Retinal pigment epithelial cell (primary cell): ENCODE results near the gene NDUFA12.

Source experiments
- DNase-seq: peaks from one replicate; pipeline ENCODE4 v3.0.0-alpha.2; 2010; ENCODE audit warnings: low read depth
- H3K4me3 ChIP-seq: 2 replicates; pipeline ENCODE4 v1.5.1; 2011; ENCODE audit warnings: mild to moderate bottlenecking, low read length, control low read depth, moderate library complexity
- TF ChIP-seq, protein P1 (sequence below): conservative IDR thresholded peaks from 2 replicates; pipeline ENCODE4 v1.5.1; 2011; ENCODE audit warnings: low read depth, low read length, control low read depth, inconsistent platforms

The NDUFA12 gene

DNA sequence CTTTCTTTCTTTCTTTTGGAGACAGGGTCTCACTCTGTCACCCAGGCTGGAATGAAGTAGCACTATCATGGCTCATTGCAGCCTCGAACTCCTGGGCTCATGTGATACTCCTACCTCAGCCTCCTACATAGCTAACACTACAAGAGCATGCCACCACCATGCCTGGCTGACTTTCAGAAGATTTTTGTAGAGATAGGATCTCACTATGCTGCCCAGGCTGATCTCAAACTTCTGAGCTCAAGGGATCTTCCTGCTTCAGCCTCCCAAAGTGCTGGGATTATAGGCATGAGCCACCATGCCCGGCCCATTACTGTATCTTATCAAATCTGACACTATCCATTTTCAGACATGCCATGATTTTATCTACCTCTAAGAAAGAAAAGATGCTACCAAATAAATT lies 31.6 kb downstream of the NDUFA12 start:
- TF ChIP-seq, protein P1, sequence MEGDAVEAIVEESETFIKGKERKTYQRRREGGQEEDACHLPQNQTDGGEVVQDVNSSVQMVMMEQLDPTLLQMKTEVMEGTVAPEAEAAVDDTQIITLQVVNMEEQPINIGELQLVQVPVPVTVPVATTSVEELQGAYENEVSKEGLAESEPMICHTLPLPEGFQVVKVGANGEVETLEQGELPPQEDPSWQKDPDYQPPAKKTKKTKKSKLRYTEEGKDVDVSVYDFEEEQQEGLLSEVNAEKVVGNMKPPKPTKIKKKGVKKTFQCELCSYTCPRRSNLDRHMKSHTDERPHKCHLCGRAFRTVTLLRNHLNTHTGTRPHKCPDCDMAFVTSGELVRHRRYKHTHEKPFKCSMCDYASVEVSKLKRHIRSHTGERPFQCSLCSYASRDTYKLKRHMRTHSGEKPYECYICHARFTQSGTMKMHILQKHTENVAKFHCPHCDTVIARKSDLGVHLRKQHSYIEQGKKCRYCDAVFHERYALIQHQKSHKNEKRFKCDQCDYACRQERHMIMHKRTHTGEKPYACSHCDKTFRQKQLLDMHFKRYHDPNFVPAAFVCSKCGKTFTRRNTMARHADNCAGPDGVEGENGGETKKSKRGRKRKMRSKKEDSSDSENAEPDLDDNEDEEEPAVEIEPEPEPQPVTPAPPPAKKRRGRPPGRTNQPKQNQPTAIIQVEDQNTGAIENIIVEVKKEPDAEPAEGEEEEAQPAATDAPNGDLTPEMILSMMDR, result no peak
- no peak for DNase-seq
- no peak overlapping the region for H3K4me3 ChIP-seq

DNA sequence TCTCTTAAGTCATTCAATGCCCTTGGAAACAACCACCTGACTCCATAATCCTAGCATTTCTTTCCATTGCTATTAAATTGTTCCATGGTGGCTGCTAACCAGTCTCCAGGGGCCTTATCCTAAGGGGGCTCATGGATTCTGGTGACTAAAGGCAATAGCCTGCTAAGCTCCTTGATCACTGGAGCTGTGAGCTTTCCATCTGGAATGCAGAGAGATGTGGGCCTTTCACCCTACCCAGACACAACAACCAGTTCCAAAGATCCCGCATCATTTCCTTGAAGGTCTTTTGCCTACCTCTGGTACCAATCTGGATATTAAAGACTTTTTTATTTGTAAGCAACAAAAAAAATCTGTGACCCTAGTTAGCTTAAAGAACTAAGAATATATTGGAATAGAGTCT lies 32.9 kb downstream of the NDUFA12 start:
- TF ChIP-seq, protein P1, result no peak
- DNase-seq, result peak; percentile 26
- H3K4me3 ChIP-seq, result no peak overlapping the region

DNA sequence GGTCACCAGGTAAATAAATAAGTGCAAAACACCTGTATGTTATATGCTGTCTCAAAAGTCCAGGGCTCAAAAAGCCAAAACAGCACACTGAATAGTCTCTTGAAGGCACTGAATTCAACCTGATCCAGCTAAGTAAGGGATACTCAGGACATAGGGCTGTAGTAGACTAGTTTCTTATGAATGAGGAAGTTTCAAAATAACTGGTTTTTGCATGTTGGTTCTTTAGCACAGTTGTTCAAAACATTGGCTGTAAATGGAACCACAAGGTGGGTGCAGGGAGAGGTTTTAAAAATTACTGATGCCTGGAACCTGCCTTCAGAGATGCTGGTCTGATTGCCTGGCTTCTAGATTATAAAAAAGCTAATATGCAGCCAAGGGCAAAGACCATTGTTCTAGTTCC lies 34.1 kb downstream of the NDUFA12 start:
- no peak for DNase-seq
- no peak overlapping the region for H3K4me3 ChIP-seq
- TF ChIP-seq, protein P1, result no peak

DNA sequence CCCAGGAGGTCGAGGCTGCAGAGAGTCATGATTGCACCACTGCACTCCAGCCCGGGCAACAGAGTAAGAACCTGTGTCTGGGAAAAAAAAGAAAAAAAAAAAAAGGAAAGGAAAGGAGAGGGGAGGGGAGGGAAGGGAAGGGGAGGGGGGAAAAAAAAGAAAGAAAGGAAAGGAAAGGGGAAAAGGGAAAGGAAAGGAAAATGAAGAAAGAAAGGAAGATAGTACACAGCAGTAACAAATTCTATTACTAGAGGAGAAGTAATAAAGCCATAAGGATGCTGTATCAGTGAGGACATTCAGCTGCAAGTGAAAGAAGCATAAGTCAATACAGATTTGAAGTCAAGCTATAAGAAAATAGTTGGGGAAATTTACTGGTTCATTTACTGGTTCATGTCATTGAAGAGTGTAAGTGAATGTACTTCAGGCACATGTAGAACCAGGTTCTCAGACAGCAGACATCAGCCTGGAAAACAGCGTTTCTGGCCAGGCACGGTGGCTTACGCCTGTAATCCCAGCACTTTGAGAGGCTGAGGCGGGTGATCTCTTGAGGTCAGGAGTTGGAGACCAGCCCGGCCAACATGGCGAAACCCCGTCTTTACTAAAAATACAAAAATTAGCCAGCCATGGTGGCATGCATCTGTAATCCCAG lies 37.4 kb downstream of the NDUFA12 start:
- TF ChIP-seq, protein P1, result no peak
- H3K4me3 ChIP-seq, result no peak overlapping the region
- no peak for DNase-seq

DNA sequence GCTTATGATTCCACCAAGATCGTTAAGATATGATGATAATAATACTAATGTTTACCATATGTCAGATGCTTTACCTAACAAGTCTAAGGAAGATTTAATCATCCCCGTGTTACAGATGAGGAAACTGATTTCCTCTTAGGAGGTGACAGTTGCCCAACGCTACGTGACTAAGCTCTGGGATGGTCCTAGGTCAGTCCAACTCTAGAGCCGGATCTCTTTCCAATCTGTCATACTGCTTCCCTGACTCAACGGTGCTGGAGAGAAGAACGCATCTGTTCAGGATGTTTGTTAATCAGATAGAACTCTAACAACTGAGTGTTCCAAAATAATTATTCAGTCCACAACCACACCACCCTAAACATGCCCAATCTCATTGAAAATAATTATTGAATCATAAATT lies 39.8 kb downstream of the NDUFA12 start:
- DNase-seq, result no peak
- no peak overlapping the region for H3K4me3 ChIP-seq

DNA sequence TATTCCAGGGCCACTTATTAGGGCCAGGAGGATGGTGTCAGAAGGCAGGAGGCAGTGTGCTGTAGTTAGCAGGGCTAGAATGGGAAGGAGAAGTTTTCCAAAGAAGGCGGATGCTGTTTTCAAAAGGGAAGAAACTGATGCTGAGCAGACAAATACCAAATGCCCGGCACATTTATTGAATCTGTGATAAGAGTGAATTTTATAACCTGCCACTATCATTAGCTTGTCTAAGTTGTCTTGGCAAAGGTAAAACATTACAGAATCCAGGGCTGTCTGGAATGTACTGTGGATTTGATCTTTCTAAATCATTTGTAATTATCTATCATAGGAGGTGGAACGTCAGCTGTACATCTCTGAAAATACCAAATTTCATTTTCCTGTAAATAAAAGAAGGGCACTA lies 40.8 kb downstream of the NDUFA12 start:
- no peak overlapping the region for H3K4me3 ChIP-seq
- no peak for DNase-seq
- TF ChIP-seq, protein P1, result no peak

More for the DNA sequence above, 39.8 kb downstream of the NDUFA12 start:
- TF ChIP-seq, protein P1, result no peak

DNA sequence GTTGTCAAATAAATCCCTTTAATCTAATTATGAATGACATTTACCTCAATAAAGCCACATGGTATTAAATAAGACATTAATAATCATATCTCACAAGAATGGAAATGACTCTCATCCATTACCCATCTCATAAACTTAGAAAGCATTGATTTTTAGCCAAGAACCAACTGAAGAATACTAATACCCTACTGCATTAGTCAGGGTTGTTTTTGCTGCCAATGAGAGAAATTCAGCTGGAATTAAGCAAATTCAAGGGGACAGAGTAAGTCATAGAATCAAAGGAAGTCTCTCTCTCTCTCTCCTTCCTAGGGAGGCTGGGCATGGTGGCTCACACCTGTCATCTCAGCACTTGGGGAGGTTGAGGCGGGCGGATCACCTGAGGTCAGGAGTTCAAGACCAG lies 41.6 kb downstream of the NDUFA12 start:
- DNase-seq, result no peak
- no peak overlapping the region for H3K4me3 ChIP-seq
- TF ChIP-seq, protein P1, result no peak
